A673 (cell line): ENCODE data around the gene SRSF2. TPM values are rescaled to one million over a fixed set of nuclear protein-coding genes. Genes with fewer than 3 reads are reported as not detected.
A peak's percentile ranks its signal among the peaks of the same experiment; 100 is the strongest.

ENCODE experiments used
- BruUV-seq: library from RNA; stranded (reverse); fragments of 400-500 nt; replicated peaks from 2 replicates; lab custom pipeline; 2021; lab: Mats Ljungman, UMichigan
- CTCF ChIA-PET: fragments of 300-600 bp; sonication (Branson Sonifier 250); formaldehyde crosslinking; loops from one replicate; lab custom pipeline; 2022; ENCODE audit warnings: antibody characterized with exemption; lab: Charles Lee
- POLR2A ChIA-PET: fragments of 300-600 bp; sonication (Branson Sonifier 250); formaldehyde crosslinking; loops from one replicate; lab custom pipeline; 2022; ENCODE audit warnings: antibody characterized with exemption; ENCODE audit not compliant: low non-redundant PET; lab: Charles Lee
- DNase-seq: peaks from one replicate; pipeline ENCODE4 v3.0.0-alpha.2; 2015; ENCODE audit warnings: low spot score
- H3K27ac ChIP-seq: fragments of 200-600 bp; sonication (generic); 2 replicates; pipeline ENCODE4 v1.5.1; 2016; ENCODE audit warnings: mixed run types, low read depth, mild to moderate bottlenecking, mixed read lengths, antibody characterized with exemption, low read length; ENCODE audit not compliant: poor library complexity, severe bottlenecking
- H3K27me3 ChIP-seq: fragments of 200-600 bp; sonication (generic); replicated peaks from 2 replicates; pipeline ENCODE4 v1.6.1; 2017; ENCODE audit warnings: mixed run types, low read depth, mild to moderate bottlenecking, mixed read lengths, antibody characterized with exemption, low read length; ENCODE audit not compliant: insufficient read depth, poor library complexity
- H3K36me3 ChIP-seq: fragments of 200-600 bp; sonication (generic); 2 replicates; pipeline ENCODE4 v1.6.1; 2016; ENCODE audit warnings: mixed run types, mild to moderate bottlenecking, mixed read lengths, antibody characterized with exemption, low read length; ENCODE audit not compliant: insufficient read depth, poor library complexity, severe bottlenecking
- H3K4me1 ChIP-seq: fragments of 200-600 bp; sonication (generic); 2 replicates; pipeline ENCODE4 v1.6.1; 2017; ENCODE audit warnings: mixed run types, mild to moderate bottlenecking, mixed read lengths, antibody characterized with exemption, low read length; ENCODE audit not compliant: insufficient read depth, poor library complexity, severe bottlenecking
- H3K4me3 ChIP-seq: fragments of 200-600 bp; sonication (generic); 2 replicates; pipeline ENCODE4 v1.5.1; 2016; ENCODE audit warnings: low read depth, mixed run types, mild to moderate bottlenecking, mixed read lengths, low read length; ENCODE audit not compliant: poor library complexity, severe bottlenecking
- H3K9me3 ChIP-seq: fragments of 200-600 bp; sonication (generic); 2 replicates; pipeline ENCODE4 v1.6.1; 2016; ENCODE audit warnings: mixed run types, low read depth, mild to moderate bottlenecking, mixed read lengths, antibody characterized with exemption, low read length; ENCODE audit not compliant: poor library complexity, severe bottlenecking
- CTCF ChIP-seq: fragments of 300-800, 200-600 bp; sonication (generic); conservative IDR thresholded peaks from 2 replicates; pipeline ENCODE4 v1.5.1; 2017; ENCODE audit warnings: low read depth, mild to moderate bottlenecking, antibody characterized with exemption, low read length, moderate library complexity, mixed read lengths
- EZH2 ChIP-seq: fragments of 200-600 bp; sonication (generic); IDR thresholded peaks from 2 replicates; pipeline ENCODE4 v1.6.1; 2017; ENCODE audit warnings: borderline replicate concordance, low read depth, mild to moderate bottlenecking, mixed read lengths, antibody characterized with exemption, low read length; ENCODE audit not compliant: poor library complexity, severe bottlenecking
- intact Hi-C: fragments of 100-400 bp; cut with micrococcal nuclease; formaldehyde crosslinking; loops from one replicate; pipeline ENCODE4 v1.10.0; 2022; ENCODE audit not compliant: unreplicated experiment
- total RNA-seq: library from RNA; stranded (reverse); gene quantifications from 2 replicates; pipeline ENCODE4 v1.2.3, GENCODE V29; 2021

Gene SRSF2
- total RNA-seq, 1 experiment from 2014 or later = 406 TPM

GRCh38 chr17:76781056-76781982 lies 44.2 kb upstream of the SRSF2 start:
- peak; percentile 30 for DNase-seq
- peak; percentile 41; the same call in 1 of the 2 replicates for TF ChIP-seq CTCF
- TF ChIP-seq EZH2 = no peak
- POLR2A ChIA-PET = no interaction called here

GRCh38 chr17:76775021-76775600 lies 38.0 kb upstream of the SRSF2 start:
- Histone ChIP-seq H3K27me3 (no peaks in the 10 kb centered on the region), H3K36me3 (peaks cover 23% of the 10 kb centered on the region), H3K9me3 (no peaks in the 10 kb centered on the region), H3K4me1 (peaks cover 15% of the 10 kb centered on the region), H3K27ac (no peak overlapping the region), H3K4me3 (no peak overlapping the region)
- TF ChIP-seq CTCF (no peak), EZH2 (no peak)
- ChIA-PET CTCF (no interaction called here), POLR2A (interaction anchor here (0.6 kb wide), 1 partner anchor 106 kb away, joined by 3 read pairs; no protein-coding TSS in a partner anchor)
- intact Hi-C loops = no loop called here
- no peak for DNase-seq
- no TSS peak for BruUV-seq

More at GRCh38 chr17:76781056-76781982, 44.2 kb upstream of the SRSF2 start:
- CTCF ChIA-PET = interaction anchor here (0.7 kb wide), 1 partner anchor 339 kb away, joined by 3 read pairs; no protein-coding TSS in a partner anchor
- no TSS peak for BruUV-seq
- Histone ChIP-seq H3K4me3 (no peak overlapping the region), H3K4me1 (no peaks in the 10 kb centered on the region), H3K36me3 (peaks cover 19% of the 10 kb centered on the region), H3K27me3 (no peaks in the 10 kb centered on the region), H3K9me3 (no peaks in the 10 kb centered on the region), H3K27ac (no peak overlapping the region)
- intact Hi-C loops = no loop called here

GRCh38 chr17:76772842-76773525 lies 35.9 kb upstream of the SRSF2 start:
- peak; percentile 98 for DNase-seq
- BruUV-seq = TSS peak; percentile 62
- H3K9me3 ChIP-seq = no peaks in the 10 kb centered on the region
- intact Hi-C loops = no loop called here
- CTCF ChIA-PET = interaction anchor here (0.6 to 0.7 kb wide), 2 partner anchors 18 to 465 kb away, joined by 3 to 8 read pairs; no protein-coding TSS in a partner anchor
- peak overlapping the region; percentile 25 for H3K4me3 ChIP-seq
- peaks cover 21% of the 10 kb centered on the region for H3K36me3 ChIP-seq
- POLR2A ChIA-PET = interaction anchor here (0.5 kb wide), 1 partner anchor 568 kb away, joined by 4 read pairs; no protein-coding TSS in a partner anchor
- peaks cover 15% of the 10 kb centered on the region for H3K4me1 ChIP-seq
- TF ChIP-seq CTCF (no peak), EZH2 (no peak)
- peak overlapping the region; percentile 74 for H3K27ac ChIP-seq
- no peaks in the 10 kb centered on the region for H3K27me3 ChIP-seq
